Measurements from ENCODE around the gene ARGLU1. TPM values are rescaled to one million over a fixed set of nuclear protein-coding genes. Genes with fewer than 3 reads are reported as not detected.

ARGLU1 gene
- total RNA-seq, 4 donors from 2014 or later: 46.7 to 77.2 (median 62.6) TPM

DNA sequence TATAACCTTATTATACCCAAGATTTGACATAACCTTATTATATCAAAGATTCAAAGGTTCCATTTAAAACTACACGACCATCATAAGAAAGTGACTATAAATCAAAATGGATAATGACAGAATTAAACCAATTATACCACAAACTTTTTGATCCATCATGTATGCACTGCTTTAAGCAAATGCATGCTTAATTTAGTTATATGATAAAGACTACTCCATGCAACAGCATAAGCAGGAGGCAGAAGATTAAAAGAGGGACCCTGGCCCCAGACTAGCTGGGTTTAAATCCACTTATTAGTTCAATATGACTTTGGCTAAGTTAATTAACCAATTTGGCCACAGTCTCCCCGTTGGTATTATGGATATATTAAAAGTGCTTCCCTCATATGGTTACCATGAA lies 43.8 kb downstream of the ARGLU1 start:
- 91% methylated on average over 2 of the region's 2 CpGs for WGBS
- no peak for DNase-seq (ENCODE audit: extremely low spot score)
- no peak for TF ChIP-seq POLR2A (IDR thresholded peaks at IDR 0.05; ENCODE audit: low read depth)
- intact Hi-C loops (cut with DNase I): no loop called here
- H3K9me3 ChIP-seq: no peaks in the 10 kb centered on the region
- H3K27ac ChIP-seq (replicated peaks in 1 of 4): no peak overlapping the region
- no peaks in the 10 kb centered on the region for H3K36me3 ChIP-seq
- H3K4me1 ChIP-seq: peaks cover 8 to 34% (median 30%) of the 10 kb centered on the region in 4 donors
- H3K4me3 ChIP-seq: no peak overlapping the region
- H3K27me3 ChIP-seq: no peaks in the 10 kb centered on the region

DNA sequence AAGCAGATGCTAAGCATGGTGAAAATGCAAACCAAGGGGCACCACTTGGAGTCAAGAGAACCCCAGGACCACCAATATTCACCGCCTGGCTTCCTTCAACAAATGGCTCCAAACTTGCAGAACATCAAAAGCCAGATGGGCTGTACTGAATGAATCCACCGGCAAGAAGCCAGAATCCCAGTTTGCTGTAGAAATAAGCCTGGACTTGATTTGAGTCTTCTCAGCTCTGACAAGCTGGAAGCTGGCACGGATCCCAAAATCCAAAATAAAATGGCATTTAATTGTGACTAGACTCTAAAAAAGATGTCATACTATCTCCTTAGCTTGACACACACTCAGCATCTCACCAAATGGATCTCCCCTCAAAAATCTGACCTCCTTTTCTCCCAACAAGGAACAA lies 44.4 kb downstream of the ARGLU1 start:
- H3K27me3 ChIP-seq: no peaks in the 10 kb centered on the region
- no peak overlapping the region for H3K4me3 ChIP-seq
- H3K27ac ChIP-seq (replicated peaks in 1 of 4): no peak overlapping the region
- DNase-seq (ENCODE audit: extremely low spot score): no peak
- TF ChIP-seq POLR2A (IDR thresholded peaks at IDR 0.05; ENCODE audit: low read depth): no peak
- no peak for TF ChIP-seq POLR2AphosphoS5 (IDR thresholded peaks at IDR 0.05)
- TF ChIP-seq EP300 (IDR thresholded peaks at IDR 0.05): no peak
- TF ChIP-seq, protein P1, sequence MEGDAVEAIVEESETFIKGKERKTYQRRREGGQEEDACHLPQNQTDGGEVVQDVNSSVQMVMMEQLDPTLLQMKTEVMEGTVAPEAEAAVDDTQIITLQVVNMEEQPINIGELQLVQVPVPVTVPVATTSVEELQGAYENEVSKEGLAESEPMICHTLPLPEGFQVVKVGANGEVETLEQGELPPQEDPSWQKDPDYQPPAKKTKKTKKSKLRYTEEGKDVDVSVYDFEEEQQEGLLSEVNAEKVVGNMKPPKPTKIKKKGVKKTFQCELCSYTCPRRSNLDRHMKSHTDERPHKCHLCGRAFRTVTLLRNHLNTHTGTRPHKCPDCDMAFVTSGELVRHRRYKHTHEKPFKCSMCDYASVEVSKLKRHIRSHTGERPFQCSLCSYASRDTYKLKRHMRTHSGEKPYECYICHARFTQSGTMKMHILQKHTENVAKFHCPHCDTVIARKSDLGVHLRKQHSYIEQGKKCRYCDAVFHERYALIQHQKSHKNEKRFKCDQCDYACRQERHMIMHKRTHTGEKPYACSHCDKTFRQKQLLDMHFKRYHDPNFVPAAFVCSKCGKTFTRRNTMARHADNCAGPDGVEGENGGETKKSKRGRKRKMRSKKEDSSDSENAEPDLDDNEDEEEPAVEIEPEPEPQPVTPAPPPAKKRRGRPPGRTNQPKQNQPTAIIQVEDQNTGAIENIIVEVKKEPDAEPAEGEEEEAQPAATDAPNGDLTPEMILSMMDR (IDR thresholded peaks at IDR 0.05): no peak
- WGBS: 64% methylated on average over 3 of the region's 3 CpGs
- no peaks in the 10 kb centered on the region for H3K36me3 ChIP-seq
- peaks cover 8 to 34% (median 32%) of the 10 kb centered on the region in 4 donors for H3K4me1 ChIP-seq
- intact Hi-C loops (cut with DNase I): no loop called here
- no peaks in the 10 kb centered on the region for H3K9me3 ChIP-seq

DNA sequence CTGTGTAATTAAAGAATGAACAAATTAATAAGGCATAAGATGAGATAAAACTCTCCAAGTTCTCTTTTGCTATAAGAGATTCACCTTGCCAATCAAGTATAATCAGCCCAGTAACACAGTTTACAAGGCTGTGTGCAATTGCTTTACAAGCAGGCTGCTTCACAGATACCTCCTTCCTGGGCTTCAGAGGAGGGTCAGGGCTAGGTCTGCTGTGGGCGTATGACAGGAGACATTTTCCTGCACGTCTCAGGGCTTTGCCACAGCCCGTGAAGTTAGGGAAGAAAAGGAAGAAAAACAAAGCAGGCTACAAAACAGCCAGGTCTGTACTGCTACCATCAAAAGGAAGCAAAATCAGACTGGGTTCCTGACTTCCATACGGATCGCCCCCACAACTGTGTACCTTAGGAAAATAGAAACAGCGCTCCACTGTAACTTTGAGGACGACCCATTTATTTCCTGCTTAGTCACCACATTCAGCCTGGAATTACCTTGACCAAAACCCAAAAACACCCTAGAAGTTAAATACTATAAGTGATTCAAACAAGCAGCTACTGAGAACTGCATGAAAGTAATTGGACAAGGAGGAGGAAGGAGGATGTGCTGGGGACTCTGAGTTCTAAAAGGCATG lies 44.9 kb downstream of the ARGLU1 start:
- Histone ChIP-seq H3K27me3 (no peaks in the 10 kb centered on the region), H3K27ac (replicated peaks in 1 of 4) (no peak overlapping the region), H3K9me3 (no peaks in the 10 kb centered on the region), H3K4me3 (no peak overlapping the region), H3K36me3 (no peaks in the 10 kb centered on the region), H3K4me1 (peaks cover 3 to 38% (median 31%) of the 10 kb centered on the region in 4 donors)
- TF ChIP-seq, protein P1 (IDR thresholded peaks at IDR 0.05): no peak
- TF ChIP-seq POLR2A (IDR thresholded peaks at IDR 0.05; ENCODE audit: low read depth) (no peak), POLR2AphosphoS5 (IDR thresholded peaks at IDR 0.05) (no peak), EP300 (IDR thresholded peaks at IDR 0.05) (no peak)
- intact Hi-C loops (cut with DNase I): no loop called here
- no peak for DNase-seq (ENCODE audit: extremely low spot score)
- WGBS: 73% methylated on average over 7 of the region's 7 CpGs

DNA sequence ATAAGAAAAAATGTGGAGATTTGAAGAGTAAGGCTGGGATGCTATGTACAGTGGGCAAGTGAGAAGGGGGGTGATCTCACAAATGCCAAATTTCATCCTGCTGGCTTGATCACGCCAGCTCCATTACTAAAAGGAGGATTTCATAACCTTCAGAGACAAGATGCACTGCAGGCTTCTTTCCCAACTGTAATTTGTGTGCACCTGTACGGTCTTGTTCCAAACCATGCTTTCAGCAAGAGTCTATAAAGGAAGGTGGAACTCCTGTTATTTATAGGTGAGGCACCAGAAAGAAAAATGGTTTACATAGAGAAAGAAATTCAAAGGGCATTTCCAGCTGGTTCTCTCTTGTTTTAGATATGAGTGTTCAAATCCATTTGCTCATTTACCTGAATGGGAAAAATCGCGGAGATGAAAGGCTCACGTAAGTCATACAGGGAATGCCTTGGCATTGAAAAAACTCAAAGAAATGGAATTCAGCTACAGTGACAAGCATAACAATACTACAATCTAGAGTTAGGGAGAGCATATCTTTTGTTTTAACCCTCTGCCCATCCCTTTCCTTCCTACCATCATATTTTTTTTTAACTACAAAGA lies 45.7 kb downstream of the ARGLU1 start:
- H3K4me1 ChIP-seq: peaks cover 0 to 35% (median 29%) of the 10 kb centered on the region in 4 donors
- no peak overlapping the region for H3K27ac ChIP-seq (replicated peaks in 1 of 4)
- intact Hi-C loops (cut with DNase I): no loop called here
- no peaks in the 10 kb centered on the region for H3K9me3 ChIP-seq
- H3K27me3 ChIP-seq: no peaks in the 10 kb centered on the region
- TF ChIP-seq, protein P1 (IDR thresholded peaks at IDR 0.05): no peak
- no peak for TF ChIP-seq POLR2A (IDR thresholded peaks at IDR 0.05; ENCODE audit: low read depth)
- TF ChIP-seq POLR2AphosphoS5 (IDR thresholded peaks at IDR 0.05): no peak
- TF ChIP-seq EP300 (IDR thresholded peaks at IDR 0.05): no peak
- H3K4me3 ChIP-seq: no peak overlapping the region
- no peaks in the 10 kb centered on the region for H3K36me3 ChIP-seq
- no peak for DNase-seq (ENCODE audit: extremely low spot score)
- 92% methylated on average over 5 of the region's 5 CpGs for WGBS

DNA sequence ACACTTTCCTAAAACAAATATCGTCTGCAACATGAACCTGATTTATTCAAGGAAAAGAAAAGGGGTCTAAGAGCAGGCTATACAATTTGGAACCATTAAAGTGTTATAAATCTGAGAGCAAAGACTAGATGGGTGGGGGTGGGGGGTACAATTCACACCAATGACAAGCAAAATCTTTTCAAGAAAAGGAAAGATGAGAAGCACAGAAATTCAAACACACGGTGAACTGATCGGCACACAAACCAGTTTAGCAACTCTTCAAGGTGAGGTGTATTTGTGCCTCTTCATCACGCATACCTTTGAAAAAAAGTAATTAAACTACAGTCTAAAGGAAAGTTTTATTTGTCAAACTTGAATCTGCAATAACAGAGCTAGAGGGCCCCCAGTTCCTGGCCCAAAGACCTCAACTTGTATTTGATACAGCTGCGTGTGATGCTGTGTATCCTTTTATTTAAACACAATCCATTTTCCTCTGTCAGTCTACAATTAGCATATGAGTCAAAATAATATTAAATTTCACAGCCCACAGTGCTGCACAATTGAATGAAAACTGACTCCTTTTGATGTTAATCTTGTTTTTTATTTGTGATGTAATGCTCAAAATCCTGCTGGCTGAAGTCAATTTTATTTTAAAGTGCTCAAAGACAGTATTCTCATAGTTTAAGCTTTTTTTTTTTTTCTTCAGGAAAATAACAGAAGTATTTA lies 46.7 kb downstream of the ARGLU1 start:
- no peak for DNase-seq (ENCODE audit: extremely low spot score)
- Histone ChIP-seq H3K36me3 (no peaks in the 10 kb centered on the region), H3K27ac (replicated peaks in 1 of 4) (no peak overlapping the region), H3K27me3 (no peaks in the 10 kb centered on the region), H3K9me3 (no peaks in the 10 kb centered on the region), H3K4me3 (no peak overlapping the region), H3K4me1 (peaks cover 0 to 43% (median 34%) of the 10 kb centered on the region in 4 donors)
- intact Hi-C loops (cut with DNase I): no loop called here
- TF ChIP-seq POLR2A (IDR thresholded peaks at IDR 0.05; ENCODE audit: low read depth): no peak
- no peak for TF ChIP-seq EP300 (IDR thresholded peaks at IDR 0.05)
- TF ChIP-seq POLR2AphosphoS5 (IDR thresholded peaks at IDR 0.05): no peak
- TF ChIP-seq, protein P1 (IDR thresholded peaks at IDR 0.05): no peak
- 86% methylated on average over 5 of the region's 5 CpGs for WGBS
